ENCODE measurements around the gene ABCB6. TPM values are rescaled to one million over a fixed set of nuclear protein-coding genes. Genes with fewer than 3 reads are reported as not detected.

Gene ABCB6
- polyA plus RNA-seq, 1 donor: 42.6 TPM

DNA sequence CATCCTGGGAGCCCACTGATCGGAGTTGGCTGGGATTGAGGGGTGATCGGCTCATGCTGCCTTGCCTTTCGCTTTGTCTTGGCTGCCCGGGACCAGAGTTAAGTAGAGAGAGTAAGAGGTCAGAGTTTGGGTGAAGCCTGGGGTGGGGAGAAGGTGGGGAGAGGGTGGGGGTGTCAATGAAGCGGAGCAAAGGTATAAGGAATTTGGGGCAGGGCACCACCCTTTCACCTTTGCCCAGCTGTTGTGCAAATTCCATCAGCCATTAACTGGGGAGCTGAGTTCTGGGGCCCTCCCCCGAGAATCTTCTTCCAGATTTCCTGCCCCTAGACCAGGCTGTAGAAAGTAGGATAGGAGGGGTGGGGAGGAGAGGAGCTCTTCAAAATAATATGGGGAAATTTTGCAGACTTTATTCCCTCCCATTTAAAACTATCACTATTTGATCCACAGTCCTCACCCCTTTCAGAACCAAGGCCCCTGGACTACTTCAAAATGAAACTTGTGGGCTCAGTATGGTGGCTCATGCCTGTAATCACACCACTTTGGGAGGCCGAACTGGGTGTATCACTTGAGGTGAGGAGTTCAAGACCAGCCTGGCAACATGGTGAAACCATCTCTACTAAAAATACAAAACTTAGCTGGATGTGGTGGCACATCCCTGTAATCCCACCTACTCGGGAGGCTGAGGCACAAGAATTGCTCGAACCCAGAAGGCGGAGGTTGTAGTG is 48.7 kb downstream of the ABCB6 start, which contains the start of gene SLC23A3:
SLC23A3 (minus strand) TSS at position 100 of the 725 bp plus-strand sequence; CDS start at position 55, 45 bp downstream.
- no peak for DNase-seq

DNA sequence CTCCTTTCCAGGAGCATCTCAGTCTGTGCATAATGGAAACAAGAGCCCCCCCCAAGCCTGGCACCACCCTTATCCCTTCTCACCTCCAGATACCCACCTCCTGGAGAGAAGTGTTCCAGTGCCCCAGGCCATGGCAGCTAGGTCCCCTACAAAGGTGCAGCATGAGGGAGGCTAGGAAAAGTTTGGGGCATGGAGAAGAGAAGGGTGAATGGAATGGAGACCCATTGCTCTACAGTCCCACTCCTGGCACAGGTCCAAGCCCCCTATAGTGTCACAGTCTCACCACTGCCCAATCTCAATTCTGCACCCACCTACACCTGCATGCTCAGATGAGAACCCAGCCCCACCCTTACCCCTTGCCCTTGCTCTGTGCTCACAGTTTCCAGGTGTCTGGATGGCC is 49.8 kb downstream of the ABCB6 start:
- no peak for DNase-seq

DNA sequence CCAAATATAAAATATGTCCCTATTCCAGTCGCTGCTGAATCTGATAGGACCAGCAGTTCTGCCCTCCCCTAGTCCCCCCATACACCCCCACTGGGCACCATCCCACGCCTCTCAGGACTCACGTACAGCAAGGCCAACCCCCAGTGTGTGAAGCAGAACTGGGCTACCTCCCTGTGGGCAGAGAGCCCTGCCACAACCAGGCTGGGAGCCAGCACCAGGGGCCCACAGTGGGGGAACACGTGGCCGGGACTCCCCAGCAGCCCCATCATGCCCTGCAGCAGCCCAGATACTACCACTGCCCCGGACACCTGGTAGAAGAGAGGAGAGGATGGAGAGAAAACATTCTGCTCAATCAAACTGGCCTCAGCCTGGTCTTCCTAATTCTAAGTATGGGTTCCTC is 50.2 kb downstream of the ABCB6 start:
- DNase-seq: no peak

DNA sequence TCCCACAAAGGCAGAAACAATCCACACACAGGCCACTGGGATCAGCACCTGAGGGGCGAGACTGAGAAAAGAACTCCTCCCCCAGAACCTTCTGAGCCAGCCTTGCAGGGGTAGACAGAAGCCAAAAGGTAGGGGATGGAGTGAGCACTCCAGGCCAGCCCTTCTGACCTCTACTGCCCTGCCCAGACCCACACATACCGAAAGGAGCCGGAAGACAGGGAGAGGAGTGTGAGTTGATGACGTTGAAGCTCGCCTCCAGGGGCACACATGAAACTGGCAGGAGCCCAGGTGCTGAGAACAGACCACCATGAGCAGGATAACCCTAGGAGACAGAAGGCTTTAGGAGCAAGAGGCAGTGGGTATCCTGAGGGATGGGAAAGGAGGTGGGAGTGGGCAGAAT is 50.8 kb downstream of the ABCB6 start:
- DNase-seq: no peak

DNA sequence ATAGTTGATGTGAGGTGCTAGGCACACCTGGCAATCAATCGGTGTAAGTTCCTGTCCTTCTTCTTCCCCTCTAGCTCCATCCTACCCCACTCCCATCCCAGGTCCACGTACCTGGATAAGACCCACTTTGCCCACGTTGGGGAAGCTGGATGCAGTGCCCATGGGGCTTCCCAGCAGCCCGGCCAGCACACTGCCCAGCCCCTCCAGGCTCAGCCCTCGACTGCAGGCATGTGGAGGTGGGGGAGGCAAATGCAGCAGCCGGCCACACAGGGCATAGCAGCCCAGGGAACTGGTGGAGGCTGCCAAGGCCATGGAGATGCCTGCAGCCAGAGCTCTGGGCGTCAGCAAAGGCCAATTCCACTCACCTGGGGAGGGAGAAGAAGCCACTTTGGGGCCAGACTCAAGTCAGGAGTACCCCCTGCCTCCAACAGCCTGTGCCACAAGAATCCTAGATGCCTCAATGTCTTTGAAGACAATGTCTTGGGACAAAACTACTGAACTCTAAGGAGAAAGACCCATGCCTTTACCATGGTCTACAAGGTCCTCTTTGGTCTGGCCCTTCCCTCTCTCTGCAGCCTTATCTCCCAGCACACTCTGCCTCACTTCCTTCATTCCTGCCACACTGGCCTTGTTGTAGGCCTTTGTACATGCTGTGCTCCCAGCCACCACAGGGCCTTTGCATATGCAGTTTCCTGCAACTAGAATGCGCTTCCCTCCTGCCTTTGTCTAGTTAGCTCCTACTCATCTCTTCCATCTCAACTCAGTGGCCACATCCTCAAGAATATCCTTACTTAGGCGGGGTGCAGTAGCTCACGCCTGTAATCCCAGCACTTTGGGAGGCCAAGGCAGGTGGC is 53.5 kb downstream of the ABCB6 start:
- DNase-seq: no peak

DNA sequence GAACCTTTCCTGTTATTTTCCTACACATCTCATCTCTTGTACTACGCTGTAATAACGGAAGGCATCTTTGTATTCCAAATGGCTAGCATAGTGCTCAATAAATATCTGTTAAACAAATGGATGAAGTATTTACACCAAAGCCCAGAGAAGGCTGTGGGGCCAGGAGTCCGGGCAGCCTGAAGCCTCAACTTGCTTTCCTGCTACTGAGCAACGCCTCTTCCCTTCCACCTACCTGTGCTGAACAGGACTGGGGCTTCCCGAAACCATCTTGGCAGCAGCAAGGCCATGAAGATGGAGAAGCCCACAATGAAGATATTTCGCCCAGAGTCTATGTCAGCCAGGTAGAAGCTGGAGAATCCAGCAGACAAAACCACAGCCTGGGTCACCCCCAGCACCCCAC is 55.6 kb downstream of the ABCB6 start:
- no peak for DNase-seq

DNA sequence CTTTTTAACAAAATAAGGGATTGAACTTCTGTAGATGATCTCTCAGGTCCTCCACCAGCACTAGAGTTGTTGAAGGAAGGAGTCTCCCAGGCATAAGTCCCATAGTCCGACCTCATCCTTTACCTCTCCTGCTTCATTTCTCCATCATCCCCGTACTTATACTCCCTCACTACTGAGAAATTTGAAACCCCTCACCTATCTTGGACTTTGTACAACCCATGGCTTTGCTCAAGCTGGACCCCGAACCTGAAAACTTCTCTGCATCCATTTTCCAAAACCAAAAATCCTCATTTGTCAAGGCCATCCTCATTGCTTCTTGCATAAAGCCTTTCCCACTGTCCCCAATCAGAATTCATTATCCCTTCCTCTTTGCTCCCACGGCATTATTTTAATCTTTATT is 57.7 kb downstream of the ABCB6 start:
- DNase-seq: no peak

DNA sequence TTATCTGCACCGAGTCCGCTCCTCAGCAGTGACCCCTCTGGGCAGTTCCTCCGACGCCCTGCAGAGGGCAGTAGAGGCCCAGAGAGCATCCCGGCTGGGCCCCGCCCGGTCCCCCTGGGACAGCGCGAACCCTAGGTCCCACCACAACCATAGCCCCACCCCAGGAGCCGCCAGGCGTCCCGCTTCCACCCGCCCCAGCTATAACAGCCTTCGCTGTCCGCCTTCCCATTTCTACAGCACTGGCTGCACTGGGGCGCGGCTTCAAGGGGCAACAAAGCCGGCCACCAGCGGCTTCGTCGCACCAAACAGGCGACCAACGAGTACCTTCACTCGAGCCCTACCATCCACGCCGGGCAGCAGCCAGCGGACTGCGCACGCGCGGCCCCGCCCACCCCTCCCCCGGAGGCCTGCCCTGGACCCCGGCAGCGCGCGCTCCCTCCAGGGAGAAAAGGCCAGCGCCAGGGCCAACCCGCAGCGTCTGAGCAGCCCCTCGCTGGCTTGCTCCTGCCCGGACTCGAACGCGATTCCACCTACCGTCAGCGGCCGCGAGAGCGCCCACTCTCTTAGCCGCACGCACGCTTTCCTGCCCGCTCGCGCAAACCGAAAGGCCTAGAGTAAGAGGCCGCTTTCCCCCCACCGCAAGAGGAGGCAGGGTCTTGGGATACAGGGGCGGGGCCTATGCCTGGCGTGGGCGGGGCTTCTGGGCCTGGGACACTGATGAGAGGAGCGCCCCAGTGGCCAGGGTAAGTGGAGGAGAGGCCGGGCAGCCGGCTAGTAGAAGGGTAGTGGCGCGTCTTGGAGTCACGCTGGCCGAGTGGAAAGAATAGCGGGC is 58.4 kb downstream of the ABCB6 start, which contains the start of gene NHEJ1:
NHEJ1 (minus strand) TSS at position 630 of the 832 bp plus-strand sequence. CDS start 2,453 bp downstream, outside the sequence.
- DNase-seq: peak; percentile 92

Other genes starting within 250 kb of the ABCB6 start
- not detected for gene FEV, start 233.8 kb downstream of the ABCB6 start, polyA plus RNA-seq (ENCODE audit: insufficient read length)
- not detected for gene CRYBA2, start 225.5 kb downstream of the ABCB6 start, polyA plus RNA-seq (ENCODE audit: insufficient read length)
- 0.28 TPM for gene CFAP65, start 177.4 kb downstream of the ABCB6 start, polyA plus RNA-seq (ENCODE audit: insufficient read length)
- gene IHH, start 158.0 kb downstream of the ABCB6 start, polyA plus RNA-seq (ENCODE audit: insufficient read length): 1.7 TPM
- 22.2 TPM for gene NHEJ1, start 58.1 kb downstream of the ABCB6 start, polyA plus RNA-seq (ENCODE audit: insufficient read length)
- gene SLC23A3, start 48.9 kb downstream of the ABCB6 start, polyA plus RNA-seq (ENCODE audit: insufficient read length): 22.3 TPM
- 64.0 TPM for gene CNPPD1, start 42.0 kb downstream of the ABCB6 start, polyA plus RNA-seq (ENCODE audit: insufficient read length)
- gene RETREG2, start 40.7 kb downstream of the ABCB6 start, polyA plus RNA-seq (ENCODE audit: insufficient read length): 105 TPM
- gene ZFAND2B, start 12.2 kb downstream of the ABCB6 start, polyA plus RNA-seq (ENCODE audit: insufficient read length): 39.5 TPM
- gene ATG9A, start 10.7 kb upstream of the ABCB6 start, polyA plus RNA-seq (ENCODE audit: insufficient read length): 49.5 TPM
- 73.1 TPM for gene ANKZF1, start 10.8 kb upstream of the ABCB6 start, polyA plus RNA-seq (ENCODE audit: insufficient read length)
- gene GLB1L, start 26.5 kb upstream of the ABCB6 start, polyA plus RNA-seq (ENCODE audit: insufficient read length): 28.7 TPM
- gene STK16, start 26.5 kb upstream of the ABCB6 start, polyA plus RNA-seq (ENCODE audit: insufficient read length): 34.9 TPM
- gene TUBA4B, start 34.3 kb upstream of the ABCB6 start, polyA plus RNA-seq (ENCODE audit: insufficient read length): 0.75 TPM
- 25.2 TPM for gene TUBA4A, start 35.0 kb upstream of the ABCB6 start, polyA plus RNA-seq (ENCODE audit: insufficient read length)
- 62.9 TPM for gene DNAJB2, start 60.4 kb upstream of the ABCB6 start, polyA plus RNA-seq (ENCODE audit: insufficient read length)
- 0.27 TPM for gene PTPRN, start 90.4 kb upstream of the ABCB6 start, polyA plus RNA-seq (ENCODE audit: insufficient read length)
- not detected for gene RESP18, start 113.8 kb upstream of the ABCB6 start, polyA plus RNA-seq (ENCODE audit: insufficient read length)
- gene DNPEP, start 169.0 kb upstream of the ABCB6 start, polyA plus RNA-seq (ENCODE audit: insufficient read length): 60.2 TPM
- 5.9 TPM for gene DES, start 199.4 kb upstream of the ABCB6 start, polyA plus RNA-seq (ENCODE audit: insufficient read length)
- gene SPEG, start 215.9 kb upstream of the ABCB6 start, polyA plus RNA-seq (ENCODE audit: insufficient read length): 10.8 TPM

Measured in left kidney (tissue), 2 donors.